Measurements from ENCODE around the gene PYGL.

The PYGL gene

GRCh38 chr14:50865391-50866076 lies 78.7 kb downstream of the PYGL start:
- peak; percentile 47 for DNase-seq

- DNase-seq: peak; percentile 54
Observed at GRCh38 chr14:50864946-50865345, 79.3 kb downstream of the PYGL start.

- DNase-seq: no peak
Observed at GRCh38 chr14:50864237-50864636, 80.0 kb downstream of the PYGL start.

GRCh38 chr14:50862036-50862570 lies 82.2 kb downstream of the PYGL start:
- no peak for DNase-seq

- DNase-seq: peak; percentile 80
Observed at GRCh38 chr14:50860478-50861086, 83.7 kb downstream of the PYGL start.

- DNase-seq: no peak
Observed at GRCh38 chr14:50859296-50859624, 85.0 kb downstream of the PYGL start.

GRCh38 chr14:50856660-50857059 lies 87.6 kb downstream of the PYGL start:
- DNase-seq: no peak

- no peak for DNase-seq
Observed at GRCh38 chr14:50855558-50855957, 88.7 kb downstream of the PYGL start.

Data from retina (tissue), 1 donor.